Liver (tissue), 9 donors: Measurements from ENCODE around the gene NUDT4. TPM values are rescaled to one million over a fixed set of nuclear protein-coding genes. Genes with fewer than 3 reads are reported as not detected.

Experiments
- DNase-seq: peaks from one replicate; pipeline ENCODE4 v3.0.0-alpha.2; 2017; ENCODE audit warnings: low spot score
- H3K27ac ChIP-seq, 2 donors: one replicate each; pipeline ENCODE4 v1.7.0; 2013; ENCODE audit warnings: inconsistent platforms in 2 of 2, low read length in 2 of 2, control low read depth in 1 of 2, low read depth in 1 of 2, mild to moderate bottlenecking in 1 of 2
- H3K27me3 ChIP-seq, 4 donors: one replicate each; pipeline versions ENCODE4 v1.6.1 to v1.7.0; 2013; ENCODE audit warnings: low read length in 3 of 4, inconsistent platforms in 1 of 4, mild to moderate bottlenecking in 1 of 4, moderate library complexity in 1 of 4; ENCODE audit not compliant: control insufficient read depth in 4 of 4, insufficient read depth in 4 of 4
- H3K36me3 ChIP-seq, 4 donors: one replicate each; pipeline versions ENCODE4 v1.6.1 to v1.7.0; 2013; ENCODE audit warnings: low read length in 3 of 4, mild to moderate bottlenecking in 3 of 4, low read depth in 1 of 4, moderate library complexity in 1 of 4; ENCODE audit not compliant: control insufficient read depth in 4 of 4, insufficient read depth in 3 of 4
- H3K4me1 ChIP-seq, 4 donors: one replicate each; pipeline versions ENCODE4 v1.6.1 to v1.7.0; 2013; ENCODE audit warnings: low read length in 3 of 4, mild to moderate bottlenecking in 3 of 4, moderate library complexity in 1 of 4; ENCODE audit not compliant: control insufficient read depth in 4 of 4, insufficient read depth in 4 of 4
- H3K4me3 ChIP-seq, 3 donors: one replicate each; pipeline versions ENCODE4 v1.6.1 to v1.7.0; 2013; ENCODE audit warnings: low read length in 3 of 3, control low read depth in 1 of 3, low read depth in 1 of 3, mild to moderate bottlenecking in 1 of 3
- H3K9ac ChIP-seq, 2 donors: one replicate each; pipeline ENCODE4 v1.7.0; 2013; ENCODE audit warnings: low read length in 2 of 2, mild to moderate bottlenecking in 2 of 2, moderate library complexity in 2 of 2, control low read depth in 1 of 2, low read depth in 1 of 2
- H3K9me3 ChIP-seq, 4 donors: one replicate each; pipeline versions ENCODE4 v1.6.1 to v1.7.0; 2013; ENCODE audit warnings: low read length in 3 of 4; ENCODE audit not compliant: control insufficient read depth in 4 of 4
- EGR1 ChIP-seq, 2 donors: IDR thresholded peaks; 2 replicates each; pipeline ENCODE4 v1.6.1; 2016 to 2018; ENCODE audit warnings: antibody characterized with exemption in 2 of 2, low read depth in 2 of 2
- FOXA1 ChIP-seq: IDR thresholded peaks from 2 replicates; pipeline ENCODE4 v1.6.1; 2016; ENCODE audit warnings: antibody characterized with exemption
- FOXA2 ChIP-seq: IDR thresholded peaks from 2 replicates; pipeline ENCODE4 v1.6.1; 2016; ENCODE audit warnings: antibody characterized with exemption
- GABPA ChIP-seq, 2 donors: IDR thresholded peaks in 1 of 2; conservative IDR thresholded peaks in 1 of 2; 2 replicates each; pipeline ENCODE4 v1.6.1; 2016; ENCODE audit warnings: antibody characterized with exemption in 2 of 2, mild to moderate bottlenecking in 1 of 2, moderate library complexity in 1 of 2
- HNF4A ChIP-seq, 2 donors: conservative IDR thresholded peaks; 2 replicates each; pipeline ENCODE4 v1.6.1; 2016; ENCODE audit warnings: antibody characterized with exemption in 2 of 2, mild to moderate bottlenecking in 2 of 2
- HNF4G ChIP-seq: IDR thresholded peaks from 2 replicates; pipeline ENCODE4 v1.6.1; 2016; ENCODE audit warnings: antibody characterized with exemption
- JUND ChIP-seq, 2 donors: IDR thresholded peaks; 2 replicates each; pipeline ENCODE4 v1.6.1; 2016; ENCODE audit warnings: antibody characterized with exemption in 2 of 2
- NR2F2 ChIP-seq: IDR thresholded peaks from 2 replicates; pipeline ENCODE4 v1.6.1; 2016; ENCODE audit warnings: antibody characterized with exemption
- RXRA ChIP-seq, 2 donors: IDR thresholded peaks; 2 replicates each; pipeline ENCODE4 v1.6.1; 2017 to 2018; ENCODE audit warnings: antibody characterized with exemption in 2 of 2, mild to moderate bottlenecking in 1 of 2
- SP1 ChIP-seq: IDR thresholded peaks from 2 replicates; pipeline ENCODE4 v1.6.1; 2018; ENCODE audit warnings: antibody characterized with exemption, mild to moderate bottlenecking
- TAF1 ChIP-seq: conservative IDR thresholded peaks from 2 replicates; pipeline ENCODE4 v1.6.1; 2016; ENCODE audit warnings: antibody characterized with exemption, mild to moderate bottlenecking
- YY1 ChIP-seq: IDR thresholded peaks from 2 replicates; pipeline ENCODE4 v1.6.1; 2016; ENCODE audit warnings: antibody characterized with exemption, mild to moderate bottlenecking
- WGBS: extraction: QIAGEN DNeasy Blood & Tissue Kit; methylation state at CpG from one replicate; pipeline ENCODE4 v1.1.7; 2013; 5-methylcytosine and 5-hydroxymethylcytosine counted together
- polyA plus RNA-seq, 2 donors: library from polyadenylated mRNA; stranded (reverse) in 1 of 2; unstranded in 1 of 2; fragments of 200-250 nt in 1 of 2; fragments of >200 nt in 1 of 2; fragmentation: Nextera tagmentation in 1 of 2; extraction: Ambion mirVana in 1 of 2; gene quantifications; one replicate each; pipeline versions ENCODE4 v1.2.1 to v1.2.3, GENCODE V29; 2013 to 2015
- total RNA-seq, 2 donors: library from RNA; depleted of rRNA; stranded (reverse); fragments of >200 nt; gene quantifications; one replicate each; pipeline ENCODE4 v1.2.3, GENCODE V29; 2014
- TF ChIP-seq, protein P1 (sequence below): fragments of 150-350 bp; IDR thresholded peaks from 2 replicates; pipeline ENCODE4 v1.5.1; 2017; ENCODE audit warnings: improper control_type of control experiment, low read depth, low read length; ENCODE audit not compliant: missing input control
- TF ChIP-seq, protein P2 (sequence below): IDR thresholded peaks from 2 replicates; pipeline ENCODE4 v1.6.1; 2016; ENCODE audit warnings: antibody characterized with exemption
- TF ChIP-seq, protein P3 (sequence below): IDR thresholded peaks from 2 replicates; pipeline ENCODE4 v1.6.1; 2016; ENCODE audit warnings: antibody characterized with exemption, mild to moderate bottlenecking
- TF ChIP-seq, protein P4 (sequence below): IDR thresholded peaks from 2 replicates; pipeline ENCODE4 v1.6.1; 2016; ENCODE audit warnings: antibody characterized with exemption
- TF ChIP-seq, protein P5 (sequence below): IDR thresholded peaks from 2 replicates; pipeline ENCODE4 v1.6.1; 2016; ENCODE audit warnings: antibody characterized with exemption
- donor health status: healthy.
- donor health status: healthy.
- donor health status: healthy.
- donor health status: healthy.
- donor health status: healthy.

NUDT4 gene
- total and polyA plus RNA-seq, 4 donors = 8.9 to 141 (median 11.9) TPM

DNA sequence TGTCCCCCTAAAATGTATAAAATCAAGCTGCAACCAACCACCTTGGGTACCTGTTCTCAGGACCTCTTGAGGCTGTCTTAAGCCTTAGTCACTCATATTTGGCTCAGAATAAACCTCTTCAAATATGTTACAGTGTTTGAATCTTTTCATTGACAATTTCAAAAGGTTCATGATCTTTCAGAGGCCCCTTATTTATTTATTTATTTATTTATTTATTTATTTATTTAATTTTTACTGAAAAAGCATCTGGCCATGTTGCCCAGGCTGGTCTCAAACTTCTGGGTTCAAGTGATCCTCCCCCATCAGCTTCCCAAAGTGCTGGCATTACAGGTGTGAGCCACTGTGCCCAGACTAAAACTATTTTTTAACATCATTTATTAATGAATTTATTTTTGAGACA lies 8.2 kb upstream of the NUDT4 start:
- Histone ChIP-seq H3K36me3 (peaks cover 0 to 3% (median 0%) of the 10 kb centered on the region in 4 donors), H3K27me3 (no peaks in the 10 kb centered on the region), H3K9ac (no peak overlapping the region), H3K27ac (no peak overlapping the region), H3K9me3 (no peaks in the 10 kb centered on the region), H3K4me1 (peaks cover 0 to 7% (median 4%) of the 10 kb centered on the region in 4 donors), H3K4me3 (no peak overlapping the region)
- TF ChIP-seq YY1 (no peak), GABPA (IDR thresholded peaks at IDR 0.05 in 1 of 2, conservative IDR thresholded peaks at IDR 0.05 in 1 of 2) (no peak), HNF4G (no peak), JUND (IDR thresholded peaks at IDR 0.05) (no peak), EGR1 (IDR thresholded peaks at IDR 0.05; ENCODE audit: low read depth in 2 of 2) (no peak), TAF1 (no peak), HNF4A (conservative IDR thresholded peaks at IDR 0.05) (no peak), SP1 (no peak), FOXA2 (no peak), RXRA (IDR thresholded peaks at IDR 0.05) (no peak), FOXA1 (no peak), NR2F2 (no peak)
- TF ChIP-seq, protein P1, sequence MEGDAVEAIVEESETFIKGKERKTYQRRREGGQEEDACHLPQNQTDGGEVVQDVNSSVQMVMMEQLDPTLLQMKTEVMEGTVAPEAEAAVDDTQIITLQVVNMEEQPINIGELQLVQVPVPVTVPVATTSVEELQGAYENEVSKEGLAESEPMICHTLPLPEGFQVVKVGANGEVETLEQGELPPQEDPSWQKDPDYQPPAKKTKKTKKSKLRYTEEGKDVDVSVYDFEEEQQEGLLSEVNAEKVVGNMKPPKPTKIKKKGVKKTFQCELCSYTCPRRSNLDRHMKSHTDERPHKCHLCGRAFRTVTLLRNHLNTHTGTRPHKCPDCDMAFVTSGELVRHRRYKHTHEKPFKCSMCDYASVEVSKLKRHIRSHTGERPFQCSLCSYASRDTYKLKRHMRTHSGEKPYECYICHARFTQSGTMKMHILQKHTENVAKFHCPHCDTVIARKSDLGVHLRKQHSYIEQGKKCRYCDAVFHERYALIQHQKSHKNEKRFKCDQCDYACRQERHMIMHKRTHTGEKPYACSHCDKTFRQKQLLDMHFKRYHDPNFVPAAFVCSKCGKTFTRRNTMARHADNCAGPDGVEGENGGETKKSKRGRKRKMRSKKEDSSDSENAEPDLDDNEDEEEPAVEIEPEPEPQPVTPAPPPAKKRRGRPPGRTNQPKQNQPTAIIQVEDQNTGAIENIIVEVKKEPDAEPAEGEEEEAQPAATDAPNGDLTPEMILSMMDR = no peak
- TF ChIP-seq, protein P2, sequence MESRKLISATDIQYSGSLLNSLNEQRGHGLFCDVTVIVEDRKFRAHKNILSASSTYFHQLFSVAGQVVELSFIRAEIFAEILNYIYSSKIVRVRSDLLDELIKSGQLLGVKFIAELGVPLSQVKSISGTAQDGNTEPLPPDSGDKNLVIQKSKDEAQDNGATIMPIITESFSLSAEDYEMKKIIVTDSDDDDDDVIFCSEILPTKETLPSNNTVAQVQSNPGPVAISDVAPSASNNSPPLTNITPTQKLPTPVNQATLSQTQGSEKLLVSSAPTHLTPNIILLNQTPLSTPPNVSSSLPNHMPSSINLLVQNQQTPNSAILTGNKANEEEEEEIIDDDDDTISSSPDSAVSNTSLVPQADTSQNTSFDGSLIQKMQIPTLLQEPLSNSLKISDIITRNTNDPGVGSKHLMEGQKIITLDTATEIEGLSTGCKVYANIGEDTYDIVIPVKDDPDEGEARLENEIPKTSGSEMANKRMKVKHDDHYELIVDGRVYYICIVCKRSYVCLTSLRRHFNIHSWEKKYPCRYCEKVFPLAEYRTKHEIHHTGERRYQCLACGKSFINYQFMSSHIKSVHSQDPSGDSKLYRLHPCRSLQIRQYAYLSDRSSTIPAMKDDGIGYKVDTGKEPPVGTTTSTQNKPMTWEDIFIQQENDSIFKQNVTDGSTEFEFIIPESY = no peak
- TF ChIP-seq, protein P3, sequence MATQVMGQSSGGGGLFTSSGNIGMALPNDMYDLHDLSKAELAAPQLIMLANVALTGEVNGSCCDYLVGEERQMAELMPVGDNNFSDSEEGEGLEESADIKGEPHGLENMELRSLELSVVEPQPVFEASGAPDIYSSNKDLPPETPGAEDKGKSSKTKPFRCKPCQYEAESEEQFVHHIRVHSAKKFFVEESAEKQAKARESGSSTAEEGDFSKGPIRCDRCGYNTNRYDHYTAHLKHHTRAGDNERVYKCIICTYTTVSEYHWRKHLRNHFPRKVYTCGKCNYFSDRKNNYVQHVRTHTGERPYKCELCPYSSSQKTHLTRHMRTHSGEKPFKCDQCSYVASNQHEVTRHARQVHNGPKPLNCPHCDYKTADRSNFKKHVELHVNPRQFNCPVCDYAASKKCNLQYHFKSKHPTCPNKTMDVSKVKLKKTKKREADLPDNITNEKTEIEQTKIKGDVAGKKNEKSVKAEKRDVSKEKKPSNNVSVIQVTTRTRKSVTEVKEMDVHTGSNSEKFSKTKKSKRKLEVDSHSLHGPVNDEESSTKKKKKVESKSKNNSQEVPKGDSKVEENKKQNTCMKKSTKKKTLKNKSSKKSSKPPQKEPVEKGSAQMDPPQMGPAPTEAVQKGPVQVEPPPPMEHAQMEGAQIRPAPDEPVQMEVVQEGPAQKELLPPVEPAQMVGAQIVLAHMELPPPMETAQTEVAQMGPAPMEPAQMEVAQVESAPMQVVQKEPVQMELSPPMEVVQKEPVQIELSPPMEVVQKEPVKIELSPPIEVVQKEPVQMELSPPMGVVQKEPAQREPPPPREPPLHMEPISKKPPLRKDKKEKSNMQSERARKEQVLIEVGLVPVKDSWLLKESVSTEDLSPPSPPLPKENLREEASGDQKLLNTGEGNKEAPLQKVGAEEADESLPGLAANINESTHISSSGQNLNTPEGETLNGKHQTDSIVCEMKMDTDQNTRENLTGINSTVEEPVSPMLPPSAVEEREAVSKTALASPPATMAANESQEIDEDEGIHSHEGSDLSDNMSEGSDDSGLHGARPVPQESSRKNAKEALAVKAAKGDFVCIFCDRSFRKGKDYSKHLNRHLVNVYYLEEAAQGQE = no peak
- TF ChIP-seq, protein P4, sequence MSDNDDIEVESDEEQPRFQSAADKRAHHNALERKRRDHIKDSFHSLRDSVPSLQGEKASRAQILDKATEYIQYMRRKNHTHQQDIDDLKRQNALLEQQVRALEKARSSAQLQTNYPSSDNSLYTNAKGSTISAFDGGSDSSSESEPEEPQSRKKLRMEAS = no peak
- TF ChIP-seq, protein P5, sequence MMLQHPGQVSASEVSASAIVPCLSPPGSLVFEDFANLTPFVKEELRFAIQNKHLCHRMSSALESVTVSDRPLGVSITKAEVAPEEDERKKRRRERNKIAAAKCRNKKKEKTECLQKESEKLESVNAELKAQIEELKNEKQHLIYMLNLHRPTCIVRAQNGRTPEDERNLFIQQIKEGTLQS = no peak
- DNase-seq = no peak

DNA sequence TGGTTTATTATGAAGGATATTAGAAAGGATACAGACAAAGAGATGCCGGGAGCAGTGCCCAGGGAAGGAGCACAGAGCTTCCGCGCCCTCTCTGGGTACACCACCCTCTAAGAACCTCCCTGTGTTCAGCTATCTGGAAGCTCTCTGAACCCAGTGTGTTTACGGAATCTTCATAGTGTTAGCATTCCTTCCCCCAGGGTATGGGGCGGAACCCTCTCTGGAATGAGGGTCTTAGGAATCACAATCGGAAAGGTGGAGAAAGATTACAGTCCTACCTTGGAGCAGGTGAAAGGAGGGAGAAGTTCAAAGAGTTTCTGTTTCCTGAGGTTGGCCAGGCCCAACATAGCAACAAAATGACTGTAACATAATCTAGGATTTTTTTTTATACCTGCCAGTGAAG lies 6.8 kb upstream of the NUDT4 start:
- WGBS = 97% methylated on average over 6 of the region's 6 CpGs
- no peaks in the 10 kb centered on the region for H3K9me3 ChIP-seq
- TF ChIP-seq, protein P3 = no peak
- TF ChIP-seq YY1 (no peak), HNF4G (no peak), EGR1 (IDR thresholded peaks at IDR 0.05; ENCODE audit: low read depth in 2 of 2) (no peak), SP1 (no peak)
- TF ChIP-seq, protein P4 = no peak
- TF ChIP-seq, protein P2 = no peak
- no peak overlapping the region for H3K9ac ChIP-seq
- H3K4me3 ChIP-seq = no peak overlapping the region
- no peak overlapping the region for H3K27ac ChIP-seq
- no peak for DNase-seq
- peaks cover 0 to 3% (median 0%) of the 10 kb centered on the region in 4 donors for H3K36me3 ChIP-seq
- H3K27me3 ChIP-seq = no peaks in the 10 kb centered on the region
- H3K4me1 ChIP-seq = peaks cover 3 to 13% (median 5%) of the 10 kb centered on the region in 4 donors
